ENCODE data around the gene ING1.

GRCh38 chr13:110759710-110760109 lies 46.2 kb downstream of the ING1 start:
- TF ChIP-seq CTCF (conservative IDR thresholded peaks at IDR 0.05; ENCODE audit: low read length) (no peak), EZH2phosphoT487 (IDR thresholded peaks at IDR 0.05; ENCODE audit: borderline replicate concordance) (no peak)

All from Loucy (cell line).